K562 (cell line): ENCODE measurements around the gene PLAAT5. TPM values are rescaled to one million over a fixed set of nuclear protein-coding genes. Genes with fewer than 3 reads are reported as not detected.

ENCODE experiments used
- ATAC-seq: fragments of 200-7000 bp; cut with Tn5 transposase; 3 replicates; pipeline ENCODE4 v1.9.1; 2020; ENCODE audit warnings: moderate library complexity
- BruUV-seq: library from RNA; stranded (reverse); fragments of 400-500 nt; replicated peaks from 2 replicates; lab custom pipeline; 2021; lab: Mats Ljungman, UMichigan
- CTCF ChIA-PET: fragments of 300-600 bp; formaldehyde crosslinking; extraction: SDS; loops from one replicate; lab custom pipeline; 2021; ENCODE audit warnings: low intra/inter-chr PET ratio; lab: Yijun Ruan, JAX
- POLR2A ChIA-PET: fragments of 300-600, 350-650 bp; sonication (Branson Sonifier 250); formaldehyde crosslinking; extraction: SDS; loops from one replicate; lab custom pipeline; 2021; ENCODE audit warnings: antibody characterized with exemption, inconsistent platforms; lab: Yijun Ruan, JAX
- DNase-seq, 4 experiments: peaks; one replicate each; pipeline versions ENCODE4 v3.0.0 to v3.0.0-alpha.2; 2011 to 2018; ENCODE audit warnings: low spot score in 3 of 4, mixed read lengths in 3 of 4; ENCODE audit errors: extremely low read depth in 1 of 4
- FAIRE-seq: peaks from 2 replicates; lab custom pipeline; 2011; peaks lifted over from hg19 to GRCh38; lab: Jason Lieb, UNC
- H2AFZ ChIP-seq: 2 replicates; pipeline ENCODE4 v1.6.0; 2011; ENCODE audit warnings: low read depth, low read length, control low read depth, inconsistent platforms
- H3K27ac ChIP-seq: fragments of 200-600 bp; 3 replicates; pipeline ENCODE4 v1.8.0; 2011; ENCODE audit warnings: low read depth, mild to moderate bottlenecking, control low read depth, inconsistent platforms, low read length, moderate library complexity, mixed read lengths; ENCODE audit errors: extremely low read depth
- H3K27me3 ChIP-seq, 2 experiments: fragments of 300-600 bp in 1 of 2; 2 replicates in 1 of 2; 3 replicates in 1 of 2; pipeline versions ENCODE4 v1.6.0 to v1.8.0; 2011; ENCODE audit warnings: inconsistent platforms in 2 of 2, low read length in 2 of 2, mild to moderate bottlenecking in 1 of 2, mixed read lengths in 1 of 2, moderate library complexity in 1 of 2; ENCODE audit not compliant: control insufficient read depth in 2 of 2, insufficient read depth in 2 of 2
- H3K36me3 ChIP-seq: fragments of 300-600 bp; 3 replicates; pipeline ENCODE4 v1.8.0; 2011; ENCODE audit warnings: mild to moderate bottlenecking, low read length, inconsistent platforms; ENCODE audit not compliant: control insufficient read depth, insufficient read depth
- H3K4me1 ChIP-seq, 2 experiments: fragments of 200-600 bp in 1 of 2; replicated peaks in 1 of 2; 2 replicates in 1 of 2; 3 replicates in 1 of 2; pipeline versions ENCODE4 v1.5.1 to v1.8.0; 2011; ENCODE audit warnings: inconsistent platforms in 2 of 2, low read length in 2 of 2, mild to moderate bottlenecking in 1 of 2, mixed read lengths in 1 of 2, moderate library complexity in 1 of 2; ENCODE audit not compliant: control insufficient read depth in 2 of 2, insufficient read depth in 2 of 2
- H3K4me2 ChIP-seq: 2 replicates; pipeline ENCODE4 v1.6.1; 2011; ENCODE audit warnings: low read length, control low read depth, inconsistent platforms, mixed read lengths; ENCODE audit not compliant: insufficient read depth
- H3K4me3 ChIP-seq: fragments of 200-600 bp; sonication (generic), shearing (Covaris generic); 2 replicates; pipeline ENCODE4 v1.5.1; 2016; ENCODE audit warnings: control low read depth, inconsistent platforms
- H3K79me2 ChIP-seq: fragments of 200-600 bp; 3 replicates; pipeline ENCODE4 v1.8.0; 2011; ENCODE audit warnings: low read length, inconsistent platforms; ENCODE audit not compliant: control insufficient read depth, insufficient read depth
- H3K9ac ChIP-seq, 2 experiments: 2 replicates each; pipeline versions ENCODE4 v1.6.0 to v1.6.1; 2011; ENCODE audit warnings: low read depth in 2 of 2, low read length in 2 of 2, control low read depth in 1 of 2, inconsistent platforms in 1 of 2, mild to moderate bottlenecking in 1 of 2, mixed read lengths in 1 of 2; ENCODE audit not compliant: insufficient read depth in 1 of 2
- H3K9me1 ChIP-seq: one replicate; pipeline ENCODE4 v1.6.0; 2011; ENCODE audit warnings: inconsistent platforms, mild to moderate bottlenecking, low read length, moderate library complexity; ENCODE audit not compliant: control insufficient read depth, insufficient read depth
- H3K9me3 ChIP-seq: replicated peaks from 2 replicates; pipeline ENCODE4 v1.5.1; 2011; ENCODE audit warnings: low read depth, low read length, inconsistent platforms; ENCODE audit not compliant: control insufficient read depth, insufficient read depth
- H4K20me1 ChIP-seq: replicated peaks from 2 replicates; pipeline ENCODE4 v1.6.1; 2011; ENCODE audit warnings: low read length, inconsistent platforms, mixed read lengths; ENCODE audit not compliant: control insufficient read depth, insufficient read depth
- KDM4B ChIP-seq, 2 experiments: fragments of 450-650 bp in 1 of 2; sonication (generic) in 1 of 2; IDR thresholded peaks; 2 replicates each; pipeline ENCODE4 v1.6.1; 2016 to 2017; ENCODE audit warnings: borderline replicate concordance in 2 of 2, antibody characterized with exemption in 1 of 2, low read depth in 1 of 2, mild to moderate bottlenecking in 1 of 2
- MEIS2 ChIP-seq: fragments of 450-650 bp; IDR thresholded peaks from 2 replicates; pipeline ENCODE4 v1.6.1; 2014; ENCODE audit warnings: mild to moderate bottlenecking; ENCODE audit not compliant: partially characterized antibody
- RBM17 ChIP-seq: fragments of 200-400 bp; formaldehyde crosslinking; IDR thresholded peaks from 2 replicates; pipeline ENCODE4 v1.6.1; 2017; ENCODE audit warnings: low read depth, mild to moderate bottlenecking, low read length, borderline replicate concordance
- SMC3 ChIP-seq: conservative IDR thresholded peaks from 2 replicates; pipeline ENCODE4 v1.6.1; 2011; ENCODE audit warnings: low read depth, low read length, improper control_type of control experiment; ENCODE audit not compliant: insufficient read depth
- SPI1 ChIP-seq: IDR thresholded peaks from 2 replicates; pipeline ENCODE4 v1.6.1; 2011; ENCODE audit warnings: low read depth, low read length, control low read depth, borderline replicate concordance
- ZNF146 ChIP-seq: IDR thresholded peaks from one replicate; pipeline ENCODE4 v1.6.1; 2018; ENCODE audit warnings: missing compliant biosample characterization; ENCODE audit not compliant: unreplicated experiment
- ZNF695 ChIP-seq: fragments of 450-650 bp; formaldehyde crosslinking; IDR thresholded peaks from 2 replicates; pipeline ENCODE4 v1.4.0; 2020; ENCODE audit warnings: mild to moderate bottlenecking, moderate library complexity
- WGBS: fragments of 100-300 bp; shearing (Covaris generic); methylation state at CpG from one replicate; pipeline ENCODE4 v1.1.6; 2016; ENCODE audit warnings: low coverage, mixed read lengths; ENCODE audit not compliant: insufficient coverage; ENCODE audit errors: missing lambda C conversion rate; 5-methylcytosine and 5-hydroxymethylcytosine counted together
- in situ Hi-C: fragments of 300-500 bp; cut with MboI; formaldehyde crosslinking; loops from 4 replicates; pipeline ENCODE4 v1.15.0; 2018; ENCODE audit warnings: inconsistent platforms, mixed read lengths
- intact Hi-C: fragments of 100-400 bp; cut with micrococcal nuclease; formaldehyde crosslinking; loops from 2 replicates; pipeline ENCODE4 v1.14.2; 2022
- polyA plus RNA-seq, 8 experiments: library from polyadenylated mRNA; depleted of rRNA in 4 of 8; stranded (reverse) in 5 of 8; unstranded in 3 of 8; fragments of >200 nt; fragmentation: Nextera tagmentation in 2 of 8; fragmentation: Illumina TruSeq in 1 of 8; extraction: Ambion mirVana in 2 of 8; extraction: Trizol in 1 of 8; gene quantifications; 2 replicates each; pipeline versions ENCODE4 v1.2.1 to v1.2.3, GENCODE V29; 2011 to 2014; ENCODE audit warnings: inconsistent platforms in 1 of 8, missing spikeins in 1 of 8
- total RNA-seq, 7 experiments: library from RNA; depleted of rRNA in 6 of 7; stranded (reverse); fragments of >200 nt in 6 of 7; fragmentation: Illumina TruSeq in 2 of 7; extraction: Trizol in 2 of 7; gene quantifications; 2 replicates each; pipeline versions ENCODE4 v1.2.1 to v1.2.3, GENCODE V29; 2011 to 2021; ENCODE audit warnings: low replicate concordance in 1 of 7
- TF ChIP-seq, protein P1 (sequence below), 2 experiments: fragments of 450-650 bp in 1 of 2; IDR thresholded peaks; 2 replicates each; pipeline ENCODE4 v1.6.1; 2011 to 2017; ENCODE audit warnings: low read depth in 2 of 2, antibody characterized with exemption in 1 of 2, borderline replicate concordance in 1 of 2, low read length in 1 of 2, mild to moderate bottlenecking in 1 of 2, mixed read lengths in 1 of 2; ENCODE audit not compliant: control insufficient read depth in 1 of 2

The PLAAT5 gene
- total and polyA plus RNA-seq, 9 of the 15 experiments (the other 6 are each of a cell fraction or from before 2014, with no cell fraction given): not detected

- H3K4me1 ChIP-seq: peaks cover 25 to 38% of the 10 kb centered on the region in 2 experiments
- H3K79me2 ChIP-seq: no peaks in the 10 kb centered on the region
- TF ChIP-seq KDM4B (IDR thresholded peaks at IDR 0.05; ENCODE audit: borderline replicate concordance in 2 of 2, low read depth in 1 of 2): no peak
- no peak for TF ChIP-seq RBM17
- TF ChIP-seq SPI1: peak; percentile 74; the same call in 1 of the 2 replicates
- TF ChIP-seq ZNF695 (CRISPR knock-in tag): no peak
- intact Hi-C loops (loop anchor here (1.0 to 5.0 kb wide), 2 partner anchors 29 to 59 kb away; no protein-coding TSS in a partner anchor), in situ Hi-C loops (no loop called here)
- no TSS peak for BruUV-seq
- H3K4me3 ChIP-seq: no peak overlapping the region
- no peaks in the 10 kb centered on the region for H3K27me3 ChIP-seq
- ChIA-PET POLR2A (interaction anchor here (1.0 to 2.2 kb wide), 2 partner anchors 9 to 14 kb away, joined by 3 to 11 read pairs; no protein-coding TSS in a partner anchor), CTCF (interaction anchor here (0.6 to 1.4 kb wide), 2 partner anchors 30 to 296 kb away, joined by 3 to 8 read pairs; no protein-coding TSS in a partner anchor)
- peak overlapping the region in 1 of 2 experiments; percentile 72; a peak in 2 of 4 replicates for H3K9ac ChIP-seq
- H3K27ac ChIP-seq: no peak overlapping the region
- no peaks in the 10 kb centered on the region for H3K9me3 ChIP-seq
- DNase-seq: no peak
- no peak for ATAC-seq
- H3K4me2 ChIP-seq: no peak overlapping the region
- no peak overlapping the region for H2AFZ ChIP-seq
- H4K20me1 ChIP-seq: no peaks in the 10 kb centered on the region
- no peak for FAIRE-seq
- 46% methylated on average over 8 of the region's 12 CpGs for WGBS
- no peaks in the 10 kb centered on the region for H3K9me1 ChIP-seq
- H3K36me3 ChIP-seq: no peaks in the 10 kb centered on the region
These were observed 17.8 kb upstream of the PLAAT5 start for GRCh38 chr11:63508745-63509144.

DNA sequence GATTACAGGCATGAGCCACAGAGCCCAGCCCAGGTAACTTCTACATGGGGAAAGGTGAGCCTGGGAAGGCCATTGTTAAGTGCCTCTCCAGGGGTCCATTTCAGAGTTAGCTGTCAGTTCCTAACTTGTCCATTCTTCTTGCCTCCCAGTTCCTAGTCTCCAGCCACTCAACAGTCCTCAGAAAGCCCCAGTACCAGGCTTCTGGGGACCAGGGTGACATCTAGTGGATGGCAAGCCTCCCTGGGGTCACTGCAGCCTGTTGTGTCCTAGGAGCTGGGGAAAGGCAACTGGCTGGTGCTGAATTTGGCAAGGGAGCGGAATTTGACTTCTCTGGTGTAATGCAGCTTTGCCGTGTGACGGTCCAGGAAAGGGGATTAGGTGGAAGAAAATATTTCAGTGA, 17.0 kb upstream of the PLAAT5 start:
- DNase-seq (peak; percentile 40 to 82 (median 60)), FAIRE-seq (peak; percentile 82), ATAC-seq (peak; percentile 91)
- Histone ChIP-seq H3K36me3 (no peaks in the 10 kb centered on the region), H3K4me3 (no peak overlapping the region), H3K79me2 (no peaks in the 10 kb centered on the region), H3K27ac (no peak overlapping the region), H3K9me3 (no peaks in the 10 kb centered on the region), H2AFZ (no peak overlapping the region), H3K4me1 (peaks cover 32 to 46% of the 10 kb centered on the region in 2 experiments), H3K9ac (no peak overlapping the region), H4K20me1 (no peaks in the 10 kb centered on the region), H3K27me3 (no peaks in the 10 kb centered on the region), H3K4me2 (no peak overlapping the region), H3K9me1 (no peaks in the 10 kb centered on the region)
- WGBS: 26% methylated on average over 3 of the region's 3 CpGs
- ChIA-PET POLR2A (interaction anchor here (0.9 to 2.2 kb wide), 3 partner anchors 10 to 355 kb away, joined by 3 to 11 read pairs (median 3); no protein-coding TSS in a partner anchor), CTCF (interaction anchor here (0.6 to 1.4 kb wide), 2 partner anchors 29 to 295 kb away, joined by 3 to 8 read pairs; no protein-coding TSS in a partner anchor)
- BruUV-seq: no TSS peak
- intact Hi-C loops: loop anchor here (1.0 to 5.0 kb wide), 2 partner anchors 29 to 59 kb away; no protein-coding TSS in a partner anchor
- in situ Hi-C loops: no loop called here
- TF ChIP-seq, protein P1, sequence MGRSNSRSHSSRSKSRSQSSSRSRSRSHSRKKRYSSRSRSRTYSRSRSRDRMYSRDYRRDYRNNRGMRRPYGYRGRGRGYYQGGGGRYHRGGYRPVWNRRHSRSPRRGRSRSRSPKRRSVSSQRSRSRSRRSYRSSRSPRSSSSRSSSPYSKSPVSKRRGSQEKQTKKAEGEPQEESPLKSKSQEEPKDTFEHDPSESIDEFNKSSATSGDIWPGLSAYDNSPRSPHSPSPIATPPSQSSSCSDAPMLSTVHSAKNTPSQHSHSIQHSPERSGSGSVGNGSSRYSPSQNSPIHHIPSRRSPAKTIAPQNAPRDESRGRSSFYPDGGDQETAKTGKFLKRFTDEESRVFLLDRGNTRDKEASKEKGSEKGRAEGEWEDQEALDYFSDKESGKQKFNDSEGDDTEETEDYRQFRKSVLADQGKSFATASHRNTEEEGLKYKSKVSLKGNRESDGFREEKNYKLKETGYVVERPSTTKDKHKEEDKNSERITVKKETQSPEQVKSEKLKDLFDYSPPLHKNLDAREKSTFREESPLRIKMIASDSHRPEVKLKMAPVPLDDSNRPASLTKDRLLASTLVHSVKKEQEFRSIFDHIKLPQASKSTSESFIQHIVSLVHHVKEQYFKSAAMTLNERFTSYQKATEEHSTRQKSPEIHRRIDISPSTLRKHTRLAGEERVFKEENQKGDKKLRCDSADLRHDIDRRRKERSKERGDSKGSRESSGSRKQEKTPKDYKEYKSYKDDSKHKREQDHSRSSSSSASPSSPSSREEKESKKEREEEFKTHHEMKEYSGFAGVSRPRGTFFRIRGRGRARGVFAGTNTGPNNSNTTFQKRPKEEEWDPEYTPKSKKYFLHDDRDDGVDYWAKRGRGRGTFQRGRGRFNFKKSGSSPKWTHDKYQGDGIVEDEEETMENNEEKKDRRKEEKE (IDR thresholded peaks at IDR 0.05; ENCODE audit: borderline replicate concordance in 1 of 2, control insufficient read depth in 1 of 2, low read depth in 2 of 2, low read length in 1 of 2): no peak
- TF ChIP-seq SMC3 (peak; percentile 61; the same call in 1 of the 2 replicates), MEIS2 (peak; percentile 12), ZNF146 (no peak)
